ENCODE measurements around the gene DEGS1.

- TF ChIP-seq CTCF (IDR thresholded peaks at IDR 0.05; ENCODE audit: low read depth, low read length, poor library complexity, severe bottlenecking) (no peak), EZH2phosphoT487 (IDR thresholded peaks at IDR 0.05; ENCODE audit: borderline replicate concordance, low read length) (no peak)
Measured at GRCh38 chr1:224177356-224177999, 5.6 kb upstream of the DEGS1 start.
